HL-60 (cell line): ENCODE results near the gene RNF39.

Experiments
- GABPA ChIP-seq: IDR thresholded peaks from 2 replicates; pipeline ENCODE4 v1.6.1; 2012; ENCODE audit warnings: low read depth
- POLR2AphosphoS5 ChIP-seq: IDR thresholded peaks from 2 replicates; pipeline ENCODE4 v1.6.1; 2012; ENCODE audit warnings: low read depth
- REST ChIP-seq: IDR thresholded peaks from 2 replicates; pipeline ENCODE4 v1.6.1; 2012; ENCODE audit warnings: low read depth; ENCODE audit not compliant: insufficient replicate concordance
- TF ChIP-seq, protein P1 (sequence below): IDR thresholded peaks from one replicate; pipeline ENCODE4 v1.5.1; 2011; ENCODE audit warnings: low read length, control low read depth, inconsistent platforms; ENCODE audit not compliant: insufficient read depth

DNA sequence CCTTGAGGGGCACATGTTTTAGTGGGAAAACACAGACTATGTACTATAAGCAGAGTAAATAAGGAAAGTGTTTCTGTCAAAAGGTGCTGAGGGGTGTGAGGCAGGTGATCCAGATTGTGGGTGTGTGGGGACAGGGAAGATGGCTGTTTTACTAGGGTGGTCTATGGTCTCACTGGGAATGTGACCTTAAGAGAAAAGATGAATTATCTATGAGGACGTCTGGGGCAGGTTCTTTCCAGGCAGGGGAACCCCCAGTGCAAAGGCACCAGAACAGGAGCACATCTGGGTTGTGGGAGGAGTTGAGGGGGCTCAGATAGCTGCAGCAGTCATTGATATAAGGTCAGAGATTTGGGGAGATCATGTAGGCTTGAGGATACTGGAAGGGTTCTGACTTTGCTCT, 32.7 kb downstream of the RNF39 start:
- TF ChIP-seq, protein P1, sequence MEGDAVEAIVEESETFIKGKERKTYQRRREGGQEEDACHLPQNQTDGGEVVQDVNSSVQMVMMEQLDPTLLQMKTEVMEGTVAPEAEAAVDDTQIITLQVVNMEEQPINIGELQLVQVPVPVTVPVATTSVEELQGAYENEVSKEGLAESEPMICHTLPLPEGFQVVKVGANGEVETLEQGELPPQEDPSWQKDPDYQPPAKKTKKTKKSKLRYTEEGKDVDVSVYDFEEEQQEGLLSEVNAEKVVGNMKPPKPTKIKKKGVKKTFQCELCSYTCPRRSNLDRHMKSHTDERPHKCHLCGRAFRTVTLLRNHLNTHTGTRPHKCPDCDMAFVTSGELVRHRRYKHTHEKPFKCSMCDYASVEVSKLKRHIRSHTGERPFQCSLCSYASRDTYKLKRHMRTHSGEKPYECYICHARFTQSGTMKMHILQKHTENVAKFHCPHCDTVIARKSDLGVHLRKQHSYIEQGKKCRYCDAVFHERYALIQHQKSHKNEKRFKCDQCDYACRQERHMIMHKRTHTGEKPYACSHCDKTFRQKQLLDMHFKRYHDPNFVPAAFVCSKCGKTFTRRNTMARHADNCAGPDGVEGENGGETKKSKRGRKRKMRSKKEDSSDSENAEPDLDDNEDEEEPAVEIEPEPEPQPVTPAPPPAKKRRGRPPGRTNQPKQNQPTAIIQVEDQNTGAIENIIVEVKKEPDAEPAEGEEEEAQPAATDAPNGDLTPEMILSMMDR, result no peak
- TF ChIP-seq REST (no peak), POLR2AphosphoS5 (no peak), GABPA (no peak)
